HG03066 (cell line): ENCODE measurements around the gene B4GALT2.

Source experiments
- ATAC-seq: cut with Tn5 transposase; IDR thresholded peaks from one replicate; pipeline ENCODE4 v1.9.1; 2021; ENCODE audit warnings: low read depth; ENCODE audit not compliant: unreplicated experiment

Gene B4GALT2

GRCh38 chr1:43969416-43969745 is 9.6 kb upstream of the B4GALT2 start:
- ATAC-seq: no peak

- peak; percentile 88 for ATAC-seq
These were observed 9.1 kb upstream of the B4GALT2 start, which contains the start of gene DPH2 for GRCh38 chr1:43969746-43970466. Gene DPH2 (plus strand): TSS chr1:43970010. CDS start chr1:43970176, 166 bp downstream.

- no peak for ATAC-seq
These were observed 8.5 kb upstream of the B4GALT2 start for GRCh38 chr1:43970502-43970901.

GRCh38 chr1:43970911-43971310 is 8.1 kb upstream of the B4GALT2 start:
- ATAC-seq: no peak

- ATAC-seq: no peak
These were observed 7.6 kb upstream of the B4GALT2 start for GRCh38 chr1:43971336-43971980.

GRCh38 chr1:43973981-43974442 is 5.0 kb upstream of the B4GALT2 start:
- no peak for ATAC-seq

GRCh38 chr1:43974443-43975248 is 4.4 kb upstream of the B4GALT2 start, which contains the start of gene ATP6V0B:
Gene ATP6V0B (plus strand): TSS chr1:43974960. CDS start chr1:43975041, 81 bp downstream.
- ATAC-seq: peak; percentile 63

GRCh38 chr1:43975249-43975961 is 3.6 kb upstream of the B4GALT2 start:
- ATAC-seq: no peak

- no peak for ATAC-seq
These were observed 3.0 kb upstream of the B4GALT2 start for GRCh38 chr1:43976045-43976444.

- ATAC-seq: no peak
These were observed 2.1 kb upstream of the B4GALT2 start for GRCh38 chr1:43976890-43977289.

GRCh38 chr1:43977376-43978263 is 1.4 kb upstream of the B4GALT2 start:
- ATAC-seq: no peak

GRCh38 chr1:43978264-43978550 is 803 bp upstream of the B4GALT2 start:
- no peak for ATAC-seq

GRCh38 chr1:43979261-43979527 is 184 bp downstream of the B4GALT2 start:
- no peak for ATAC-seq

- no peak for ATAC-seq
These were observed 681 bp downstream of the B4GALT2 start for GRCh38 chr1:43979528-43980254.

- no peak for ATAC-seq
These were observed 1.5 kb downstream of the B4GALT2 start for GRCh38 chr1:43980255-43981134.

GRCh38 chr1:43981135-43981491 is 2.1 kb downstream of the B4GALT2 start:
- no peak for ATAC-seq

GRCh38 chr1:43981636-43982035 is 2.6 kb downstream of the B4GALT2 start:
- no peak for ATAC-seq

- ATAC-seq: no peak
These were observed 3.2 kb downstream of the B4GALT2 start for GRCh38 chr1:43982241-43982640.

GRCh38 chr1:43982808-43983207 is 3.8 kb downstream of the B4GALT2 start:
- ATAC-seq: no peak
